NT2/D1 (cell line): ENCODE measurements around the gene TLE1.

Experiments used
- DNase-seq: peaks from one replicate; pipeline ENCODE4 v3.0.0-alpha.2; 2011; ENCODE audit warnings: low read depth, low spot score
- H3K27me3 ChIP-seq: 2 replicates; pipeline ENCODE4 v1.6.0; 2011; ENCODE audit warnings: mild to moderate bottlenecking; ENCODE audit not compliant: insufficient read length, insufficient read depth
- H3K36me3 ChIP-seq: 2 replicates; pipeline ENCODE4 v1.6.1; 2011; ENCODE audit warnings: mild to moderate bottlenecking, low read length, mixed read lengths; ENCODE audit not compliant: insufficient read depth, insufficient read length
- H3K4me1 ChIP-seq: 2 replicates; pipeline ENCODE4 v1.5.1; 2011; ENCODE audit not compliant: insufficient read depth, insufficient read length
- H3K4me3 ChIP-seq: 2 replicates; pipeline ENCODE4 v1.5.1; 2011; ENCODE audit warnings: low read depth; ENCODE audit not compliant: insufficient read length
- H3K9ac ChIP-seq: 2 replicates; pipeline ENCODE4 v1.6.0; 2011; ENCODE audit warnings: low read depth; ENCODE audit not compliant: insufficient read length
- H3K9me3 ChIP-seq: 2 replicates; pipeline ENCODE4 v1.5.1; 2011; ENCODE audit warnings: mild to moderate bottlenecking, low read length; ENCODE audit not compliant: insufficient read depth
- SUZ12 ChIP-seq: IDR thresholded peaks from 2 replicates; pipeline ENCODE4 v1.6.1; 2011; ENCODE audit not compliant: insufficient read length, insufficient read depth; ENCODE audit errors: extremely low read depth
- YY1 ChIP-seq: IDR thresholded peaks from 2 replicates; pipeline ENCODE4 v1.6.1; 2011; ENCODE audit not compliant: insufficient read length, insufficient read depth
- ZNF274 ChIP-seq: IDR thresholded peaks from 2 replicates; pipeline ENCODE4 v1.6.1; 2011; ENCODE audit warnings: mild to moderate bottlenecking, low read depth, low read length

TLE1 gene

GRCh38 chr9:81559709-81560108 lies 129.6 kb downstream of the TLE1 start:
- TF ChIP-seq ZNF274 (no peak), SUZ12 (no peak)
- no peak for DNase-seq
- no peak overlapping the region for H3K9ac ChIP-seq
- H3K36me3 ChIP-seq: no peaks in the 10 kb centered on the region
- no peaks in the 10 kb centered on the region for H3K27me3 ChIP-seq
- no peaks in the 10 kb centered on the region for H3K4me1 ChIP-seq
- no peaks in the 10 kb centered on the region for H3K9me3 ChIP-seq
- H3K4me3 ChIP-seq: no peak overlapping the region

GRCh38 chr9:81559197-81559596 lies 130.2 kb downstream of the TLE1 start:
- H3K9ac ChIP-seq: no peak overlapping the region
- no peak overlapping the region for H3K4me3 ChIP-seq
- no peaks in the 10 kb centered on the region for H3K27me3 ChIP-seq
- no peaks in the 10 kb centered on the region for H3K9me3 ChIP-seq
- TF ChIP-seq ZNF274 (no peak), YY1 (no peak), SUZ12 (no peak)
- DNase-seq: no peak
- H3K4me1 ChIP-seq: no peaks in the 10 kb centered on the region
- H3K36me3 ChIP-seq: no peaks in the 10 kb centered on the region

- Histone ChIP-seq H3K36me3 (no peaks in the 10 kb centered on the region), H3K27me3 (no peaks in the 10 kb centered on the region)
- no peak for DNase-seq
These were observed 131.1 kb downstream of the TLE1 start for GRCh38 chr9:81558091-81558830.

GRCh38 chr9:81557452-81558090 lies 131.8 kb downstream of the TLE1 start:
- no peak overlapping the region for H3K4me3 ChIP-seq
- TF ChIP-seq SUZ12 (no peak), ZNF274 (no peak), YY1 (no peak)
- H3K4me1 ChIP-seq: peaks cover 2% of the 10 kb centered on the region
- H3K9me3 ChIP-seq: no peaks in the 10 kb centered on the region
- no peak for DNase-seq
- H3K9ac ChIP-seq: no peak overlapping the region
- H3K36me3 ChIP-seq: no peaks in the 10 kb centered on the region
- H3K27me3 ChIP-seq: no peaks in the 10 kb centered on the region

More at GRCh38 chr9:81558091-81558830, 131.1 kb downstream of the TLE1 start:
- no peaks in the 10 kb centered on the region for H3K9me3 ChIP-seq
- no peak overlapping the region for H3K4me3 ChIP-seq
- H3K4me1 ChIP-seq: peaks cover 2% of the 10 kb centered on the region
- H3K9ac ChIP-seq: no peak overlapping the region
- no peak for TF ChIP-seq YY1
- no peak for TF ChIP-seq ZNF274
- TF ChIP-seq SUZ12: no peak

- Histone ChIP-seq H3K9ac (no peak overlapping the region), H3K27me3 (no peaks in the 10 kb centered on the region), H3K9me3 (no peaks in the 10 kb centered on the region), H3K4me3 (no peak overlapping the region), H3K4me1 (peaks cover 2% of the 10 kb centered on the region), H3K36me3 (no peaks in the 10 kb centered on the region)
- TF ChIP-seq YY1: no peak
- no peak for TF ChIP-seq SUZ12
- TF ChIP-seq ZNF274: no peak
- no peak for DNase-seq
These were observed 132.4 kb downstream of the TLE1 start for GRCh38 chr9:81556923-81557322.

- DNase-seq: no peak
- H3K4me3 ChIP-seq: no peak overlapping the region
- no peaks in the 10 kb centered on the region for H3K36me3 ChIP-seq
- H3K9me3 ChIP-seq: no peaks in the 10 kb centered on the region
- no peak overlapping the region for H3K9ac ChIP-seq
- H3K27me3 ChIP-seq: no peaks in the 10 kb centered on the region
- TF ChIP-seq YY1 (no peak), SUZ12 (no peak), ZNF274 (no peak)
- peaks cover 2% of the 10 kb centered on the region for H3K4me1 ChIP-seq
These were observed 136.8 kb downstream of the TLE1 start for GRCh38 chr9:81552581-81552991.

GRCh38 chr9:81550207-81550583 lies 139.2 kb downstream of the TLE1 start:
- DNase-seq: no peak
- H3K9ac ChIP-seq: no peak overlapping the region
- no peak for TF ChIP-seq YY1
- no peak for TF ChIP-seq ZNF274
- no peak for TF ChIP-seq SUZ12
- H3K4me1 ChIP-seq: peaks cover 2% of the 10 kb centered on the region
- H3K36me3 ChIP-seq: no peaks in the 10 kb centered on the region
- no peak overlapping the region for H3K4me3 ChIP-seq
- H3K9me3 ChIP-seq: no peaks in the 10 kb centered on the region
- H3K27me3 ChIP-seq: no peaks in the 10 kb centered on the region
